Right lobe of liver (tissue), 6 donors: ENCODE measurements around the gene NAA40. TPM values are rescaled to one million over a fixed set of nuclear protein-coding genes. Genes with fewer than 3 reads are reported as not detected.

Experiments
- ATAC-seq, 4 donors: fragments of 200-7000 bp; cut with Tn5 transposase; one replicate each; pipeline ENCODE4 v1.9.1; 2020; ENCODE audit warnings: mild to moderate bottlenecking in 4 of 4, moderate library complexity in 4 of 4
- DNase-seq, 3 donors: peaks; one replicate each; pipeline ENCODE4 v3.0.0-alpha.2; 2020
- H3K27ac ChIP-seq, 3 donors: fragments of 200-600 bp; one replicate each; pipeline ENCODE4 v1.8.0; 2022
- H3K27me3 ChIP-seq, 2 donors: fragments of 200-600 bp; one replicate each; pipeline ENCODE4 v1.8.0; 2022
- H3K36me3 ChIP-seq, 4 donors: fragments of 200-600 bp; sonication (generic) in 1 of 4; one replicate each; pipeline versions ENCODE4 v1.5.1 to v1.8.0; 2017 to 2022; ENCODE audit warnings: control low read depth in 1 of 4
- H3K4me1 ChIP-seq, 4 donors: fragments of 200-600 bp; sonication (generic) in 1 of 4; one replicate each; pipeline versions ENCODE4 v1.5.1 to v1.8.0; 2017 to 2022; ENCODE audit warnings: control low read depth in 1 of 4
- H3K4me3 ChIP-seq, 3 donors: fragments of 200-600 bp; one replicate each; pipeline ENCODE4 v1.8.0; 2022
- H3K9me3 ChIP-seq, 4 donors: fragments of 200-600 bp; sonication (generic) in 1 of 4; one replicate each; pipeline versions ENCODE4 v1.5.1 to v1.8.0; 2017 to 2022; ENCODE audit warnings: control low read depth in 1 of 4
- POLR2A ChIP-seq: fragments of 450-650 bp; IDR thresholded peaks from one replicate; pipeline ENCODE4 v1.6.1; 2017; ENCODE audit warnings: antibody characterized with exemption, mild to moderate bottlenecking
- WGBS: methylation state at CpG from one replicate; pipeline ENCODE4 v1.1.6; 2018; ENCODE audit warnings: low coverage, low lambda C conversion rate; ENCODE audit not compliant: insufficient coverage; ENCODE audit errors: missing lambda C conversion rate; 5-methylcytosine and 5-hydroxymethylcytosine counted together
- intact Hi-C, 2 donors: fragments of 100-400 bp; cut with DNase I; formaldehyde crosslinking; loops; one replicate each; pipeline versions ENCODE4 v1.11.2 to v1.14.1; 2022
- total RNA-seq, 6 experiments: library from RNA; depleted of rRNA in 2 of 6; stranded (reverse); fragments of >200 nt in 2 of 6; fragmentation: NEBNext Ultra II Directional in 3 of 6; extraction: Animal tissue kit (Norgen Biotek cat#: 25700) in 3 of 6; gene quantifications; one replicate each; pipeline versions ENCODE4 v1.1.0 to v1.2.4, GENCODE V29; 2016 to 2023
- TF ChIP-seq, protein P1 (sequence below), 4 donors: fragments of 200-600 bp in 3 of 4; fragments of 450-650 bp in 1 of 4; IDR thresholded peaks; one replicate each; pipeline versions ENCODE4 v1.5.1 to v1.8.0; 2016 to 2022; ENCODE audit warnings: antibody characterized with exemption in 4 of 4, mild to moderate bottlenecking in 2 of 4
- donor health status: DM: no; HTN: yes; CAD: no.
- donor health status: DM: no; HTN: no; CAD: no.
- donor health status: DM: no; HTN: no; CAD: no.
- donor health status: DM: no; HTN: yes; CAD: no.
- donor health status: DM: no; HTN: yes; CAD: no.

NAA40 gene
- total RNA-seq, 6 experiments from 2014 or later = 3.6 to 7.5 (median 4.6) TPM

GRCh38 chr11:63919267-63920125 lies 19.3 kb upstream of the NAA40 start:
- WGBS = 27% methylated on average over 3 of the region's 41 CpGs
- H3K36me3 ChIP-seq = no peaks in the 10 kb centered on the region
- no peak for ATAC-seq
- no peak for DNase-seq
- peaks cover 0 to 31% (median 9%) of the 10 kb centered on the region in 4 donors for H3K4me1 ChIP-seq
- H3K27me3 ChIP-seq = peaks cover 0 to 5% of the 10 kb centered on the region in 2 donors
- H3K9me3 ChIP-seq = no peaks in the 10 kb centered on the region
- H3K27ac ChIP-seq = no peak overlapping the region
- intact Hi-C loops = loop anchor here in 1 of 2 donors (10.0 kb wide), 1 partner anchor 145 kb away; no protein-coding TSS in a partner anchor
- no peak overlapping the region for H3K4me3 ChIP-seq
- no peak for TF ChIP-seq POLR2A
- TF ChIP-seq, protein P1, sequence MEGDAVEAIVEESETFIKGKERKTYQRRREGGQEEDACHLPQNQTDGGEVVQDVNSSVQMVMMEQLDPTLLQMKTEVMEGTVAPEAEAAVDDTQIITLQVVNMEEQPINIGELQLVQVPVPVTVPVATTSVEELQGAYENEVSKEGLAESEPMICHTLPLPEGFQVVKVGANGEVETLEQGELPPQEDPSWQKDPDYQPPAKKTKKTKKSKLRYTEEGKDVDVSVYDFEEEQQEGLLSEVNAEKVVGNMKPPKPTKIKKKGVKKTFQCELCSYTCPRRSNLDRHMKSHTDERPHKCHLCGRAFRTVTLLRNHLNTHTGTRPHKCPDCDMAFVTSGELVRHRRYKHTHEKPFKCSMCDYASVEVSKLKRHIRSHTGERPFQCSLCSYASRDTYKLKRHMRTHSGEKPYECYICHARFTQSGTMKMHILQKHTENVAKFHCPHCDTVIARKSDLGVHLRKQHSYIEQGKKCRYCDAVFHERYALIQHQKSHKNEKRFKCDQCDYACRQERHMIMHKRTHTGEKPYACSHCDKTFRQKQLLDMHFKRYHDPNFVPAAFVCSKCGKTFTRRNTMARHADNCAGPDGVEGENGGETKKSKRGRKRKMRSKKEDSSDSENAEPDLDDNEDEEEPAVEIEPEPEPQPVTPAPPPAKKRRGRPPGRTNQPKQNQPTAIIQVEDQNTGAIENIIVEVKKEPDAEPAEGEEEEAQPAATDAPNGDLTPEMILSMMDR (IDR thresholded peaks at IDR 0.05) = no peak

DNA sequence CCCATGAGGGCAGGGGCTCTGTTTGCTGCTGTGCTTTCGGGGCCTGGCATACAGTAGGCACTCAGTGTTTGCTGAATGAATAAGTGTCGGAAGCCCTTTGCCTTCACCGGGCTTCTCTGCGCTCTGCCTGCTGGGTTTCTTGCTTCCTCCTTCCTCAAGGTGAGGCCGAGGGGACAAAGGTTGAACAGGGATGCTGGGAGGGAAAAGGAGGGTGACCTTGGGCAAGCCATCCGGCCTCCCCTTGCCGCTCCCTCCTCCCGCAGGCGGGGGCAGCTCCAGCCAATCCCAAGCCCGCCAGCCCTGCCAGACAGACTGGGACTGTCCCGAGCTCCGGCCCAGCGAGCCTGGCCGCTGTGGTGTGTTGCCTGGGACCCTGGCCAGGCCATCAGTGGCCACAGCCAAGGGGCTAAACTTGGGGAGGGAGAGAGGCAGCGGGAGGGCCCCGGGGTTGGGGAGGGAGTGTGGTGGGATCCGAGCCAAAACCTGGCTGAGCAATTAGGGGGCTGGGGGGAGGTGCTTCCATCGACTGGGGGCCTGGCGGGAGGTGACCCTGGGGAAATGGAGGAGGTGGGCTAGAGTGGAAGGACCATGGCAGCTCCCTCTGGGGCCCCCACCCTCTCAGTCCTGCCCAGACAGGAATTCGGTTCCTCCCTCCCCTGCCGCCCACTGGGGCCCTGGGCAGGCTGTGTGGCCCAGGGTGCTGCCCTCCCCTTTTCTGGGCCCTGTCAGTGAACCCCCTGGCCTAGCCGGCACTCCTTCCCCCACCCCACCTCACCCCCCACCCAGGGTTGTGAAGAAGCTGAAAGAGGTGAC lies 18.5 kb upstream of the NAA40 start:
- no peaks in the 10 kb centered on the region for H3K9me3 ChIP-seq
- H3K36me3 ChIP-seq = no peaks in the 10 kb centered on the region
- DNase-seq (no peak), ATAC-seq (peak; percentile 42 to 55 (median 46))
- H3K27me3 ChIP-seq = peaks cover 0 to 5% of the 10 kb centered on the region in 2 donors
- WGBS = no CpG with 5 or more reads among the region's 22 CpGs
- peaks cover 0 to 31% (median 9%) of the 10 kb centered on the region in 4 donors for H3K4me1 ChIP-seq
- TF ChIP-seq POLR2A = no peak
- TF ChIP-seq, protein P1 (IDR thresholded peaks at IDR 0.05) = no peak
- no peak overlapping the region for H3K4me3 ChIP-seq
- no peak overlapping the region for H3K27ac ChIP-seq
- intact Hi-C loops = loop anchor here in 1 of 2 donors (10.0 kb wide), 1 partner anchor 146 kb away; no protein-coding TSS in a partner anchor

GRCh38 chr11:63920939-63921417 lies 17.8 kb upstream of the NAA40 start:
- intact Hi-C loops = loop anchor here in 1 of 2 donors (10.0 kb wide), 1 partner anchor 146 kb away; no protein-coding TSS in a partner anchor
- no peaks in the 10 kb centered on the region for H3K9me3 ChIP-seq
- H3K27ac ChIP-seq = no peak overlapping the region
- WGBS = 8% methylated on average over 2 of the region's 14 CpGs
- DNase-seq (no peak), ATAC-seq (peak in 3 of 4 donors; percentile 4 to 35 (median 14))
- peaks cover 0 to 5% of the 10 kb centered on the region in 2 donors for H3K27me3 ChIP-seq
- H3K4me1 ChIP-seq = peaks cover 0 to 29% (median 9%) of the 10 kb centered on the region in 4 donors
- no peaks in the 10 kb centered on the region for H3K36me3 ChIP-seq
- no peak for TF ChIP-seq POLR2A
- TF ChIP-seq, protein P1 (IDR thresholded peaks at IDR 0.05) = peak; percentile 33 to 56 (median 47)
- H3K4me3 ChIP-seq = no peak overlapping the region

- WGBS = 86% methylated on average over 1 of the region's 2 CpGs
- H3K4me3 ChIP-seq = no peak overlapping the region
- H3K27ac ChIP-seq = no peak overlapping the region
- DNase-seq (no peak), ATAC-seq (no peak)
- H3K36me3 ChIP-seq = no peaks in the 10 kb centered on the region
- H3K9me3 ChIP-seq = no peaks in the 10 kb centered on the region
- intact Hi-C loops = loop anchor here in 1 of 2 donors (10.0 kb wide), 1 partner anchor 148 kb away; no protein-coding TSS in a partner anchor
- H3K4me1 ChIP-seq = peaks cover 0 to 14% (median 3%) of the 10 kb centered on the region in 4 donors
- TF ChIP-seq, protein P1 (IDR thresholded peaks at IDR 0.05) = no peak
- no peak for TF ChIP-seq POLR2A
- H3K27me3 ChIP-seq = no peaks in the 10 kb centered on the region
These were observed 16.1 kb upstream of the NAA40 start for GRCh38 chr11:63922673-63923192.
